Adrenal gland (tissue), 12 donors: Measurements from ENCODE around the gene HOXC11. TPM values are rescaled to one million over a fixed set of nuclear protein-coding genes. Genes with fewer than 3 reads are reported as not detected.

Experiments
- DNase-seq, 7 donors: peaks; one replicate each; pipeline ENCODE4 v3.0.0-alpha.2; 2019 to 2020
- H3K27ac ChIP-seq, 5 donors: fragments of 200-600 bp; sonication (generic) in 4 of 5; 1 replicate in 3 of 5; 2 replicates in 2 of 5; pipeline versions ENCODE4 v1.5.1 to v1.8.0; 2016 to 2020; ENCODE audit warnings: mild to moderate bottlenecking in 1 of 5
- H3K27me3 ChIP-seq: fragments of 200-600 bp; 2 replicates; pipeline ENCODE4 v1.8.0; 2021
- H3K36me3 ChIP-seq, 2 donors: fragments of 200-600 bp; replicated peaks in 1 of 2; 1 replicate in 1 of 2; 2 replicates in 1 of 2; pipeline versions ENCODE4 v1.5.1 to v1.8.0; 2018 to 2022
- H3K4me1 ChIP-seq, 2 donors: fragments of 200-600 bp; replicated peaks in 1 of 2; 1 replicate in 1 of 2; 2 replicates in 1 of 2; pipeline versions ENCODE4 v1.5.1 to v1.8.0; 2018 to 2021
- H3K4me3 ChIP-seq, 4 donors: fragments of 200-600 bp; sonication (generic) in 3 of 4; one replicate each; pipeline ENCODE4 v1.5.1; 2016 to 2018
- H3K9me3 ChIP-seq, 3 donors: fragments of 200-600 bp; sonication (generic) in 1 of 3; replicated peaks in 1 of 3; 1 replicate in 2 of 3; 2 replicates in 1 of 3; pipeline versions ENCODE4 v1.5.1 to v1.8.0; 2016 to 2021
- POLR2A ChIP-seq, 2 donors: fragments of 450-650 bp; IDR thresholded peaks; one replicate each; pipeline ENCODE4 v1.6.1; 2017; ENCODE audit warnings: antibody characterized with exemption in 2 of 2, mild to moderate bottlenecking in 2 of 2, moderate library complexity in 1 of 2
- WGBS, 4 donors: extraction: QIAGEN DNeasy Blood & Tissue Kit in 2 of 4; methylation state at CpG; one replicate each; pipeline versions ENCODE4 v1.1.5 to v1.1.7; 2013 to 2017; 5-methylcytosine and 5-hydroxymethylcytosine counted together
- intact Hi-C, 2 donors: fragments of 100-400 bp; cut with DNase I; formaldehyde crosslinking; loops; one replicate each; pipeline versions ENCODE4 v1.14.1 to v1.15.0; 2022 to 2023
- polyA plus RNA-seq, 3 donors: library from polyadenylated mRNA; stranded (reverse); fragments of 200-250 nt in 2 of 3; fragments of 350-450 nt in 1 of 3; fragmentation: Illumina TruSeq in 1 of 3; extraction: RNeasy Lipid Tissue Mini Kit (QIAGEN cat#74804) in 1 of 3; gene quantifications; one replicate each; pipeline ENCODE4 v1.2.3, GENCODE V29; 2013 to 2014
- total RNA-seq, 9 donors: library from RNA; depleted of rRNA in 4 of 9; stranded (reverse); fragments of >200 nt in 4 of 9; fragments of 120-200 nt in 1 of 9; fragmentation: NEBNext Ultra II Directional in 1 of 9; extraction: Animal tissue kit (Norgen Biotek cat#: 25700) in 1 of 9; gene quantifications; one replicate each; pipeline versions ENCODE4 v1.1.0 to v1.2.4, GENCODE V29; 2013 to 2023
- TF ChIP-seq, protein P1 (sequence below), 6 experiments: fragments of 450-650 bp in 4 of 6; fragments of 200-600 bp in 2 of 6; sonication (generic) in 1 of 6; IDR thresholded peaks; 1 replicate in 5 of 6; 2 replicates in 1 of 6; pipeline versions ENCODE4 v1.5.1 to v1.8.0; 2016 to 2021; ENCODE audit warnings: antibody characterized with exemption in 6 of 6, mild to moderate bottlenecking in 2 of 6, moderate library complexity in 1 of 6
- donor health status: healthy with polysubstance abuse.
- donor health status: Bipolar disorder and iron deficiency.
- donor health status: DM: yes; HTN: yes; CAD: no.
- donor health status: DM: no; HTN: no; CAD: no.
- donor health status: DM: no; HTN: no; CAD: no.
- donor health status: DM: yes; HTN: yes; CAD: no.

The HOXC11 gene
- total and polyA plus RNA-seq, 12 donors = not detected

- Histone ChIP-seq H3K27me3 (peaks cover 99% of the 10 kb centered on the region), H3K27ac (no peak overlapping the region), H3K4me3 (no peak overlapping the region), H3K36me3 (no peaks in the 10 kb centered on the region), H3K9me3 (no peaks in the 10 kb centered on the region), H3K4me1 (peaks cover 0 to 5% of the 10 kb centered on the region in 2 donors)
- intact Hi-C loops = no loop called here
- TF ChIP-seq POLR2A (IDR thresholded peaks at IDR 0.05) = no peak
- TF ChIP-seq, protein P1, sequence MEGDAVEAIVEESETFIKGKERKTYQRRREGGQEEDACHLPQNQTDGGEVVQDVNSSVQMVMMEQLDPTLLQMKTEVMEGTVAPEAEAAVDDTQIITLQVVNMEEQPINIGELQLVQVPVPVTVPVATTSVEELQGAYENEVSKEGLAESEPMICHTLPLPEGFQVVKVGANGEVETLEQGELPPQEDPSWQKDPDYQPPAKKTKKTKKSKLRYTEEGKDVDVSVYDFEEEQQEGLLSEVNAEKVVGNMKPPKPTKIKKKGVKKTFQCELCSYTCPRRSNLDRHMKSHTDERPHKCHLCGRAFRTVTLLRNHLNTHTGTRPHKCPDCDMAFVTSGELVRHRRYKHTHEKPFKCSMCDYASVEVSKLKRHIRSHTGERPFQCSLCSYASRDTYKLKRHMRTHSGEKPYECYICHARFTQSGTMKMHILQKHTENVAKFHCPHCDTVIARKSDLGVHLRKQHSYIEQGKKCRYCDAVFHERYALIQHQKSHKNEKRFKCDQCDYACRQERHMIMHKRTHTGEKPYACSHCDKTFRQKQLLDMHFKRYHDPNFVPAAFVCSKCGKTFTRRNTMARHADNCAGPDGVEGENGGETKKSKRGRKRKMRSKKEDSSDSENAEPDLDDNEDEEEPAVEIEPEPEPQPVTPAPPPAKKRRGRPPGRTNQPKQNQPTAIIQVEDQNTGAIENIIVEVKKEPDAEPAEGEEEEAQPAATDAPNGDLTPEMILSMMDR (IDR thresholded peaks at IDR 0.05) = no peak
- whole genome bisulfite sequencing, 4 donors = 7 to 13% (median 12%) methylated on average over 16 to 19 of the region's 19 CpGs
- no peak for DNase-seq
Observed at GRCh38 chr12:53953831-53954693, 18.9 kb upstream of the HOXC11 start.

GRCh38 chr12:53954694-53955035 lies 18.3 kb upstream of the HOXC11 start, which contains the start of gene HOXC12:
Gene HOXC12, plus strand, starts transcription at chr12:53954903. Its CDS starts 27 bp downstream, at chr12:53954930.
- no peak for TF ChIP-seq POLR2A (IDR thresholded peaks at IDR 0.05)
- TF ChIP-seq, protein P1 (IDR thresholded peaks at IDR 0.05) = no peak
- H3K4me3 ChIP-seq = no peak within 1 kb of the TSS
- H3K27ac ChIP-seq = no peak within 1 kb of the TSS
- no peak for DNase-seq
- H3K9me3 ChIP-seq = no peaks in the 10 kb centered on the region
- peaks cover 0 to 5% of the 10 kb centered on the region in 2 donors for H3K4me1 ChIP-seq
- intact Hi-C loops = no loop called here
- H3K27me3 ChIP-seq = peaks cover 100% of the 10 kb centered on the region
- whole genome bisulfite sequencing, 4 donors = 4 to 7% (median 5%) methylated on average over 16 to 20 of the region's 20 CpGs
- H3K36me3 ChIP-seq = no peaks in the 10 kb centered on the region

GRCh38 chr12:53955036-53955775 lies 17.7 kb upstream of the HOXC11 start:
- 5 to 10% (median 6%) methylated on average over 16 to 86 of the region's 86 CpGs for WGBS, 4 donors
- Histone ChIP-seq H3K27me3 (peaks cover 100% of the 10 kb centered on the region), H3K36me3 (no peaks in the 10 kb centered on the region), H3K9me3 (no peaks in the 10 kb centered on the region), H3K4me3 (no peak overlapping the region), H3K4me1 (peaks cover 0 to 5% of the 10 kb centered on the region in 2 donors), H3K27ac (no peak overlapping the region)
- intact Hi-C loops = no loop called here
- TF ChIP-seq, protein P1 (IDR thresholded peaks at IDR 0.05) = no peak
- no peak for TF ChIP-seq POLR2A (IDR thresholded peaks at IDR 0.05)
- DNase-seq = no peak

DNA sequence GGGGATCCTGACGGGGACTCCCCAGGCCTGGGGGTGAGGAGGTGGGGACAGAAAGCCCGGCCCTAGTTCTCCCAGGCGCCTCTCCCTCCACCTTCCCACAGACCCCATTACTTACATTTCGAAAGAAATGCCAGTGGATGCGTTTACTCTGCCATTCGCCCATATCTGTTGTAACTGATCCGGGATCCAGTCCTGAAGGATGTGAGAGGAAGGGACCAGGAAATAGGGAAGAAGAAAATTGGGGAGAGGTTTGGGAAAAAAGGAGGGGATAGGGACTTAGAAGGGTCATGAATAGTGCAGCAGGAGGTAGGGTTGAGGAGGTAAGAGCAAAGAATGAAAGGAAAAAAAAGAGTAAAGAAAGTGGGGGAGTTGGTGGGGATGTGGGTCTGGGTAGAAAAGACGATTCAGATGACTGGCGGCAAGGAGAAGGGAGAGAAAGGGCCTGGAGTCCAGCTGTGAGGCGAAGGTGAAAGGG lies 17.1 kb upstream of the HOXC11 start:
- TF ChIP-seq POLR2A (IDR thresholded peaks at IDR 0.05) = no peak
- TF ChIP-seq, protein P1 (IDR thresholded peaks at IDR 0.05) = no peak
- Histone ChIP-seq H3K27ac (no peak overlapping the region), H3K27me3 (peaks cover 100% of the 10 kb centered on the region), H3K4me3 (no peak overlapping the region), H3K36me3 (no peaks in the 10 kb centered on the region), H3K4me1 (peaks cover 0 to 5% of the 10 kb centered on the region in 2 donors), H3K9me3 (no peaks in the 10 kb centered on the region)
- intact Hi-C loops = no loop called here
- 10 to 22% (median 12%) methylated on average over 8 to 10 of the region's 10 CpGs for WGBS, 4 donors
- DNase-seq = no peak
